GM19395 (cell line): ENCODE results near the gene ASB2.

Experiments used
- ATAC-seq: cut with Tn5 transposase; IDR thresholded peaks from one replicate; pipeline ENCODE4 v1.9.1; 2021; ENCODE audit warnings: mild to moderate bottlenecking, moderate library complexity; ENCODE audit not compliant: unreplicated experiment

Gene ASB2

DNA sequence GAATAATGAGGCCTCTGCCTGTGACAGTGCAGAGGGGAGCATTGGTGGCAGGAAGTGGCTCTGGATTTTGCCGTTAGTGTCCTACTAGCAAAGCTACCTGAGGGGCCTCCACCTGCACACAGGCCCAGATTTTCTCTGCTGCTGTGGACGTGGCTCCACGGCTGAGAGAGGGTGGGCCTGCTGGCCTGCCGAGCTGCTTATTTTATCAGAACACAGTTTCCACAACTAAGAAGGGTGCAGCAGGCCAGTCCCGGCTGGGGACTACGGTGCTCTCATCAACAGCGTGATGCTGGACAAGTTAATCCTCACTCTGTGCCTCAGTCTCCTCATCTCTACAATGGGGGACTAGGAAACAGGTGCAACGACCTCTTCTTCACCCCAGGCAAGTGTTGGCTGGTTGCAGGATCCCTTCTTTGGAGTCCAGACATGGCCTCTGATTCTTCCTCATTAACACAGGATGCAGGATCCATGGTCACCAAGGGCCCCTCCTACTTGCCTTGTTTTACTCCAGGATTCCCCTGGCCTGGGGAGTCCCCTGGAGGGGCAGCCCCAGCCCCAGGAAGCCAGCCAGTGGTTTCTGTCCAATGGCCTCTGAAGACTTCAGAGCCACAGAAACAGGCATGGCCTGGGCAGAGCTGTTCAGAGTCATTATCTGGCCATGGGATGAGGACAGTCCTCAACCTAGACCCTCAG lies 45.9 kb downstream of the ASB2 start:
- ATAC-seq, result no peak

DNA sequence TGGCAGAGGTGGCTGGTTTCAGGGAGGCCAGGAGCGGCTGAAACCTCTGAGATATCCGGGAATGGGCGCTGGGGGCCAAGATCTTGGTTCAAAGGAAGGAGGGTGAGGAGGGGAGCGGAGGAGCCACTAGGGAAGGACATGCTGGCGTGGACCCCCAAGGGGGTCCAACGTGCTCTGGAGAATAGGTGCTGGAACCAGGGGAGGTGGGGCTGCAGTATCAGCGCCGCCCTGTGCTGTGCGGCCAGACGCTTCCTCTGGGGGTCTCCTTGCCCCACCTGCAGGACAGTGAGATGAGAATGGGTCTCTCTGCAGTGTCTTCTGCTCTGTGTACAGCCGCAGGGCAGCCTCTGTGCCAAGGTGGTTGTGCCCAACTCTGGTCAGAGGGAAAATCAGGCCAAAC lies 46.7 kb downstream of the ASB2 start:
- ATAC-seq, result no peak

DNA sequence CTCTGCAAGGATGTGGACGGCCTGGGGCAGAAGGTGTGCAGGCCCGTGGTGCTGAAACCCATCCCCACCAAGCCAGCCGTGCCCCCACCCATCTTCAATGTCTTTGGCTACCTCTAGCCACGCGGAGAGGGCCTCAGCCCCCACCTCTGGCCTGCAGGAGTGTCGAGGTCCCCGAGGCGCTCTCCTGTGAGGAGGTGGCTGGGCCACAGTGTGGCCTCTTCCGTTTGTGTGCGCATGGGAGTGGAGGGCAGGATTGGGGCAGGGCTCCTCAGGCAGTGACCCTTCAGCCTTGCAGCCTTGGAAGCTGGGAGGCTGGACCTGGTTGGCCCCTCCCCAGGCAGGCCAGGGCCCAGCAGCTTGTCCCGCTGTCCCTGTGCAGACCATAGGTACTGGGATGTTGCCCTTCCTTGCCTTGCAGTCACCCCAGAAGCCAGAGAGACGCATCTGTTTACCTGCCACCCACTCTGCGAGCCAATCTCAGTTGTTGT lies 47.3 kb downstream of the ASB2 start:
- ATAC-seq, result no peak

DNA sequence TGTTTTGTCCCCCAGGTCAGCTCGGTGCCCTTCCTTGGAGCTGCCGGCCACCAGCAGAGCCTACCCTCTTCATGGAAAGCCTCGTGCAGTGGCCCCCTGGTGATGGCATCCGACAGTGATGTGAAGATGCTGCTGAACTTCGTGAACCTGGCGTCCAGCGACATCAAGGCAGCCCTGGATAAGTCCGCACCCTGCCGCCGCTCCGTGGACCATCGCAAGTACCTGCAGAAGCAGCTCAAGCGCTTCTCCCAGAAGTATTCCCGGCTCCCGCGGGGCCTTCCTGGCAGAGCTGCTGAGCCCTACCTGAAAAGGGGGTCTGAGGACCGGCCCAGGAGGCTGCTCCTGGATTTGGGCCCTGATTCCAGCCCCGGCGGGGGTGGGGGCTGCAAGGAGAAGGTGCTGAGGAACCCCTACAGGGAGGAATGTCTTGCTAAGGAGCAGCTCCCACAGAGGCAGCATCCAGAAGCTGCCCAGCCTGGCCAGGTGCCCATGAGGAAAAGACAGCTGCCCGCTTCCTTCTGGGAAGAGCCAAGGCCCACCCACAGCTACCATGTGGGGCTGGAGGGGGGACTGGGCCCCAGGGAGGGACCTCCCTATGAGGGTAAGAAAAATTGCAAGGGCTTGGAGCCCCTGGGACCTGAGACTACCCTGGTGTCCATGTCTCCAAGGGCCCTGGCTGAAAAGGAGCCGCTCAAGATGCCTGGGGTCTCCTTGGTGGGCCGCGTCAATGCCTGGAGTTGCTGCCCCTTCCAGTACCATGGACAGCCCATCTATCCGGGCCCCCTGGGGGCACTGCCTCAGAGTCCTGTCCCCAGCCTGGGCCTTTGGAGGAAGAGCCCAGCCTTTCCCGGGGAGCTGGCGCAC lies 48.0 kb downstream of the ASB2 start:
- ATAC-seq, result no peak

DNA sequence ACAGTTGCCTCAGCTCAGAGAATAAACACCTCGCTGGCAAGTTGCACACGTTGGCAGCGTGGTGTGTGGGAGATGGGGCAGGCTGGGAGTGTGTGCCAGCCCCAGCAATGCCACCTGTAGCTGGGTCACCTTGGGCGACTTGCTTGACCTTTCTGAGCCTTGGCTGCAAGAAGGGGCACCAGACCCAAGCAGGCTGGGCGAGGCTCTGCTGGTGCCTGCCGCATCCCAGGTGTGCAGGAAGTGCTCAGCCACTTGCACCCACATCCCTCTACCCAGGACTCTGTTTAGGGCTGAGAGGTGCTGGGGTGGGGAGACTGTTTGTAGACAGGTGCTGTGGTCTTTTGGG lies 48.6 kb downstream of the ASB2 start:
- ATAC-seq, result no peak

GRCh38 chr14:93926873-93927799 lies 49.2 kb downstream of the ASB2 start, which contains the start of gene FAM181A:
Gene FAM181A (plus strand): TSS chr14:93927344. CDS start chr14:93928286, 942 bp downstream.
- no peak for ATAC-seq

GRCh38 chr14:93926245-93926872 lies 50.0 kb downstream of the ASB2 start:
- ATAC-seq, result no peak

DNA sequence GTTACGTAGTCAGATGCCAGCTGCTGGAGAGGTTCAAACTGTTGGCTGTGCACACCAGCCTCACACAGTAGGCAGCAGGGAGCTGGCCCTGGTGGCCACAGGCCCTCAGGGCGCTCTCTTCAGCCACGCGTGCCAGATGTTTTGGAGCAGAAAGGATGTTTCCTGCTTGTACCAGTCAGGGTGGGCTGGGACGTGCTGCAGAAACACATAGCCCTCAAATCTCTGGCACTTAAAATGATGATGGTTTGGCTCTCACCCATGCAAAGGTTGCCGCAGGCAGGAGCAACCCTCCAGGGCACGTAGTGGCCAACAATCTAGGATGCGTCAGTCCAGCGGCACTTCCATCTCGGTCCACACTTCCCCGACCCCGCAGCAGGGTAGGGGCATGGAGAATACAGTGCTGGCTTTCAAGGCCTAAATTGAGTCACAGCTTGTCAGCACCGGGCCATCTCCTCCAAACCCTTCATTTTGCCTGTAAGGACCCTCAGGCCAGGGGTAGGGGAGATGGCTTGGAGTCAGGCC lies 50.9 kb downstream of the ASB2 start:
- no peak for ATAC-seq

DNA sequence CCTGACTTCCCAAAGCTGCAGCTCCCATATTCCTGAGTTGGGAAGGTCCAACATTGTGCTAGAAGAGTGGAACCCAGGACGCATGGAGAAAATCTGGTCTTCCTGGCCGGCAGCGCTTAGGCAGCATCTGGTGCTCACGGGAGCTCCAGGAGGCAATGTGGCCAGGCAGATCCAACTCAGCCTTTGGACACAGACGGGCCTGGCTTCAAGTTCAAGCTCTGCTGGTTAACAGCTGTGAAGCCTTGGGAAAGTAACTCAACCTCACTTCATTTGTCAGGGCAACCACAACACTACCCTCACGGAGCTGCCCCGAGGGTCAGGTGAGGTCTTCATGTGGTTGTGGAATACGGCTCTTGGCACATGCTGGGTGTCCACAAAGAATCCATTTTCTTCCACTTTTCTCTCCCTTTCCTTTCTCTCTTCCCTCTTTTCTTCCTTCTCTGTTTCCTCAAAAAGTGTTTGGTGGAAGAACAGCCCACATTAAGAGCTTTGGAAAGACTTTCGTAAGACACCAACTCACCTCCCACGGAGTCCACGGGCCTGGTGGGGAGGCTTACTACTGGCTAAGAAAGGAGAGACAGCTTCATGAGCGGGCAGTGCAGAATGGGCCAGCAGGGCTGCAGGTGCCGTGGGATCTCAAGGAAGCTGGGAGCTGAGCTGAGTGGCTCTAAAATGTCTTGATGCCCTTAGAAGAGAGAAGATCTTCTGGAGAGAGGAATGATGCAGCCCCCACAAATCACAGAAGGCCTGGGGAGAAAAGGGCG lies 51.6 kb downstream of the ASB2 start:
- no peak for ATAC-seq

DNA sequence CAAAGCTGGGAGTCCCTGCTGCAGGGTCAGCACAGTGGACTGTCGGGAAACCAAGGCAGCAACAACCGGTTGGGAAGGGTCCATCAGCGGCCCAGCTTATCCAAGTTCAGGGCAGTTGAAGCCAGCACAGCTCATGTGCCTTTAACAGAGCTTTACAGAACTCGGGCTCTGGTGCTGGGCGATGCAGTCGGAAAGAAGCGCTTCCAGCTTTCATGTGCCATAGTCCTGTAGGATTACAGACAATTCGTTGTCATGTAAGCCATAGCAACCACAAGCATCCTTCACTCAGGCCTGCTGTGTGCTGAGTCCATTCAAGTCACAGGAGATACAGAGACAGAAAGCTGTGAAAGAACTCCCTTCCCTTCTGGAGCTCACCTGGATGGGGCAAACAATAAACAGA lies 52.7 kb downstream of the ASB2 start:
- no peak for ATAC-seq

DNA sequence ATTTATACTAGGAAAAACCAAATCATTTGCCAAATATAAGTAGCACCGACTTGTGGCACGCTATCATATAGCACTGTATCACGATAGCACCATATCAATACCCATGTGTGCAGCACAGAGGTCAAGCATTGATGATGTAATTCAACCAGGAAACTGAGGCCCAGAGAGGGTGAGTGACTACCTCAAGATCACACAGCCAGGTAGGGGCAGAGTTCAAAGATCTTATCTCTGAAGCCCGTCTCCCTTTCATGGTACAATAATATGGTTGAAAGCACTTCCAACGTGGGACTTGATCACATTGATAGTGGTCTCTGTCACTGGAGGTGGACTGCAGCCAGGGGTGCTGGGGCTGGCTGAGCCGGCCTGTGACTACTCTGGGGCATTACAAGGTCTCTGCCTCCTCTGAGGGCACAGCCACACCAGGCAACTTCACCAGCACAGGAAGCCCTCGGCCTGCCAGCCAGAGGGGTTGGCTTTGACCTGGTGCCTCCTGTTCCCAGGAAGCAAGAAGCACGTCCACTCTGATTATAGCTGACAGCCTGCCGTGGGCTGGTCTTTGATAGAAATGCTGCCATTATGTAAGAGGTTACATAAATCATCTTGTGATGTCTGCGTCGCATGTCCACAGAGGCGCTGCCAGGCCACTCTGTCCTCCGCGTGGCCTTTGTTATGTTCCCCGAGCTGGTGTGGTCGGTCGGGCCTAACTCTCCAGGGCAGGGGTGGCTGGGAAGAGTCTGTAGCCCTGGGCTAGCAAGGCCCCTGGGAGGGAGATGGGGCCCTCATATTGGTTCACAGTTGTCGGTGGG lies 55.2 kb downstream of the ASB2 start:
- ATAC-seq, result no peak

GRCh38 chr14:93917141-93917540 lies 59.2 kb downstream of the ASB2 start:
- no peak for ATAC-seq

DNA sequence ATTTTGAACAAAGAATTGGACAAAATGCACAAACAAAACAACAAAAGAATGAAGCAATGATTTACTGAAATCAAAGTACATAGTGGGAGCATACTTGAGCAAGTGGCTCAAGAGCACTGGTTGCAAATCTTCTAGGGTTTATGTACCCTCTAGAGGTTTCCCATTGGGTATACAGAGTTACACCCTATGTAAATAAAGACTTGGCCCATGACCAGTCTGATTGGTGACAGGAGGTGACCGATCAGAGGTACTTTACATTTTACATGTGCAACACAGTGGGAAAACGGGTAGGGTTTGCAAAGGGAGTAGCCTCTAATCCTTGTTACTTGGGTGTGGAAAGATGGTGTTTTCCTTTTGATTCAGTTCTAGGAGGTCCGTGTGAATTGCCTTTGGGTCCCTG lies 59.9 kb downstream of the ASB2 start:
- ATAC-seq, result no peak

- ATAC-seq, result no peak
Observed at GRCh38 chr14:93915800-93916199, 60.6 kb downstream of the ASB2 start.

DNA sequence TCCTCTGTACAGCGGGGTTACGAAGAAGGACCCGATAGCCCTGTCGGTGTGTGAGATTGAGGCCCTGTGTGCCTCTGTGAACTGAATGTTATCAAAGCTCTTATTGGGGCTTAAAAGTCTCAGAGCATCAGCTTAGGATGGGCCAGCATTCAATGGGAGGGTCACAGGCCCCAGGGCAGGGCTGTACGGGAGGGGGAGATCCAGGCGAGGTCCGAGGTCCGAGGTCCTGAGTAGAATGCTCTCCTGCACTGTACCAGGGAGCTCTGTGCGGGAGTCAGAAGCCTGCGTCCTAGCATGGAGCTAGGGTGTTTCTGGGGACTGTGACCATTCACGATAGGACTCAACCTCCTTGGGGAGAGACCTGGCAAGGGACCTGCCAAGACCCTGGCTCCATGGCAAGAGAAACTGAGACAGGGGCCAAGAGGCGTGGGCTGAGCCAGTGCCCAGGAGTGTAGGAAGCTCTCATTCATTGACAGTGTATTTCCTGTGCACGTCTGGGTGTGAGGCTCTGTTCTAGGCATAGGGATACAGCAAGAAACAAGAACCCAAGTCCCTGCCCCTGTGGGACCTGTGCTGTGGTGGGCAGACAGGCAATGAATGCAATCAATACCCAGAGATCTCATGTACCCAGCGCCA lies 61.2 kb downstream of the ASB2 start:
- ATAC-seq, result no peak

DNA sequence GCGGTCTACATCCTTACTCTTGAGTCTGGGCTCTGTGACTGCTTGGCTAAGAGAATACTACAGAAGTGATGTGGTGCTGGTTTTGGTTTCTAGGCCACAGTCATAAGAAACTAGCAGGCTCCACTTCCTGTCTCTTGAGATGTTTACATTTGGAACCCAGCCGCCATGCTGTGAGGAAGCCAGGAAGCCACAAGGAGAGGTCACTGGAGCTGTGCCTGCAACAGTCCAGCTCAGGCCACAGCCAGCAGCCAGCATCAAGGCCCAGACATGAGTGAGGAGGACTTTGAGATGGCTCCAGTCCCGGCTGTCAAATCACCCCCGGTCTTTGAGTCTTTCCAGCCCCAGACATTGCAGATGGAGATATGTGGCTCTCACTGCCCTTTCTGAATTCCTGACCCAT lies 62.1 kb downstream of the ASB2 start:
- ATAC-seq, result no peak

DNA sequence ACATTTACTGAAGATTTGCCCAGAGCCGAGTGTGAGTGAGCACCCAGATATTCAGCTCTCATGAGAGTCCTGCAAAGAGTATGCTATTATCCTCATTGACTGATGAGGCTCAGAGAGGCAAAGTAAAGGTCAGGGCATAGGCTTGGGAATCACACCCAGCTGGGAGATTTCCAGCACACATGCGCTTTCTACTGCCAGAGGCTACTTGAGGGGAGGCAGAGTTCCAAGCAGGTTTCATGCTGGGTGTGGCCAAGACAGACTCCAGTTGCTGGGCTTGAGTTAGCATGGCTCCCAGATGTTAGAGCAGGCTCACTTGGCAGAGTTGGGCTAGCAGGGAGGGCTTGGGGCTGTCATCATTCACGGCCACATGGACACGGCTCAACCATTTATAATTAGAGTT lies 63.6 kb downstream of the ASB2 start:
- ATAC-seq, result no peak

DNA sequence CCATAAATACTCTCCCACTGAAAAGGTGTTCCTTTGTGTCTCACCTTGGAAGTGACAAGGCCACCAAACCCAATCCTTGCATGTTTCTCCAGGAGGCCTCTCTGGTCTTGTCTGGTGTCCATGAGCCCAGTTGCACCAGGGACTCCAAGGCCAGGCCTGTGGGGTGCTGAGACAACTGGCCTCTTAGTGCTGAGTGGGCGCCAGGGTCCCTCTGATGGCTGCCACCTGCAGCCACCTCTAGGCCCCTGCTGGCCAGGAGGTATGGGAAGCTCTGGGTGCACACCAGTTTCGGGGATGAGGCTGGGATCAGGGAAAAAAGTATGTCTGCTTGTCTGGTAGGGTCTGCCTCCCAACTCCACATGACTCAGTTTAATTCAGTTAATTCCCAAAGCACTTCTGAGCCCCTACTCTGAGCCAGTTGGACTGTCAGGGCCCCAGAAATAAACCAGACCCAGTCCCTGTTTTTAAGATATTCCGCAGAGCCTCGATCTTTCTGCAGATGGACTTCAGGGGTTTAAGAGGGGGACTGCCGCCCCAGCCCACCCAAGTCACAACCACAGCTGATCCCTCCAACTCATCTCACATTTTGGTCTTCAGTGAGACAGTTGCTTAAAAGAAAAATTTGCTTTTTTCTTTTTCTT lies 64.3 kb downstream of the ASB2 start:
- ATAC-seq, result no peak
